ENCODE data around the gene IMMP2L.

DNA sequence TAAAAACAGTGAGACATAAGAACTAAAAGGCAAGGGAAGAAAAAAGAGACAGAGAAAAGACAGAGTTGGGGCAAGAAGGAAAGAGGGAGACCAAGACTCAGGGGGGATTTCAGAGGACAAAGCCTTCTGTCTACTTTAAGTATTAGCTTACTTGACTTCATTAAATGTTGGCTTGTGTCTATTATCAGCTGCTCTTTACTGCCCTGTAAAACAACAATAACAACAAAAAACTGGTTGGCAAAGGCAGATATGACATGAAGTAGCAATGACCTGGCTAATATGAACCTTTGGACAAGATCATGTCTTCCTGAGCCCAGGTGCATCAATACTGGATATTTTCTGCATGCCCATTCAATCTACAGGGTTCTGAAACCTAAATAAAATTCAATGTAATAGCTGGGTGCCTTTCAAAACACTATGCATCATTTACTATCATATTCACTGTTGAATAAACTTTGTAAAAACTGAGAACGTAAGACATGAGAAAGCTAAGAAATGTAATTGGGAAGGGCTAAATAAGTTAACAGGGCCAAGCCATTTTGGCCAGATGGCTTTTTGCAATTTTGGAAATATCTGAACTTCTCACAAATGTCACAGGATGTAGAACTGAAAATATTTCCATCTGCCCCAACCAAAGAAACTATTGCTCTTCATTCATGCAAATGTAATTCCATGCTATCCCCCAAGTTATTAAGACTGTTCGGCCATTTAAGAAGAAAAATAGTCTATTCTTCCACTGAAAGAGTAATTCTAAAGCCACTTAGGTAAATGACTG lies 422.0 kb downstream of the IMMP2L start:
- TF ChIP-seq EZH2 (IDR thresholded peaks at IDR 0.05; ENCODE audit: insufficient read depth, poor library complexity, severe bottlenecking), result no peak
- no peak for TF ChIP-seq EZH2phosphoT487 (IDR thresholded peaks at IDR 0.05; ENCODE audit: insufficient read depth, low read depth)

All from GM23248 (cell line).